GM11168 (cell line): ENCODE data around the gene ZBTB7B.

Experiments used
- in situ Hi-C: fragments of 300-500 bp; cut with MboI; formaldehyde crosslinking; loops from one replicate; pipeline ENCODE4 v1.12.0; 2022; ENCODE audit warnings: low sequenced_read_pairs; ENCODE audit not compliant: unreplicated experiment

The ZBTB7B gene

DNA sequence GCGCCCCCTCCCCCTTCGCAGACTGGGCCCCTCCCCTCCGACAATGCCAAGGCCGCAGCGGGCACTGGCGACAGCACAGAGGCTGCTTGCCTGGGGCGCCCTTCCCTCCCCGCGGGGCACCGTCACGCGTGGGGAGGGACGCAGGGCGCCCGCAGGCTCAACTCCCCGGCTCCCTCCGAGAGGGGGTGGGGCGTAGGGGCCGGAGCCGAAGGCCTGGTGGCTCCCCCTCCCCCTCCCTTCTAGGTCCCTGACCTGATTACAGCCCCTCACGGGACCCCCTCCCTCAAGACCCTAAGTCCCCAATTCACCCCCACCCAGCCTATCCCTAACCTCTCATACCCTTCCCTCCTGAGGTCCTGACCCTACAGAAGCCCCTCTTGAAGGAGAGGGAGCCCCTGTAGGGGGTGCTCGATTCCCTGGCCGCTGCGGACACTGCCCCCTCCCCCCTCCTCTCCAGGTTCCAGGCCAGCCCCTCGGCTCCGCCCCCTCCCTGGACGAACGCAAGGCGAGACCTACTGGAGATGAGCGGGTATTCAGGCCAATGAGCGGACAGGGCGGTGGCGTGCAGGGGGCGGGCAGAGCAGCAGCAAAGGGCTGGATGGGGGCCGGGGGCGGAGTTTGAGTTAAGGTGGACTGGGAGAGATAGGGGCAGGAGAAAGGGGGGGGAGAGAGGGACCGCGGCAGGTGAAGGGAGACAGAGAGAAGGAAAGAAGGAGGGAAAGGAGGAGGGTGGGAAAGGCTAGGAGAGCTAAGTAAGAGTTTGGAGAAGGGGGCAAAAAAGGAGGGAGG is 733 bp upstream of the ZBTB7B start:
- in situ Hi-C loops: no loop called here

DNA sequence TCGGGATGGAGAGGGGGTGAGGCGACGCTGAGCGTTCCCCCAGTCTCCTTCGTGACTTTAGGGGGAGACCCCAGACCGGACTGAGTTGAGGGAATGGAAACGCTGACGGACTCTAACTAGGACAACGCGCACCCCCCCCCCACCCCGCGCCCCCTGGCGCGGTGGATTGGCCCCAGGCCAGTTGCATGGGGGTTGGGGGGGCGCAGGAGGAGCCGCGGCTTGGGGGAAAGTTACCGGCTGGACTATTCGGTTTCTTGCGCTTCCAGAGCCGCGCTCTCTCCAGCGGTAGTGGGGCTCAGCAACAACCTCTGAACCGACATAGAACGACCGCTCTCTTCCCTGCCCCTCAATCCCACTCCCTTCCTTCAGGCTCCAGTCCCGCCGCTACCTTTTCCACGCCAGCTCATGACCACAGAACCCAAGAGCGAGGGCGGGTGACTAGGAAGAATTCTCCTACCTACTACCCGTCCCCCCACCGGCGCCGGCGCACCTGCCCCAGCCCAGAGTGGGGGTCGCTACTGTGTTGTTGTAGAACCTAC is 694 bp downstream of the ZBTB7B start:
- in situ Hi-C loops: no loop called here

DNA sequence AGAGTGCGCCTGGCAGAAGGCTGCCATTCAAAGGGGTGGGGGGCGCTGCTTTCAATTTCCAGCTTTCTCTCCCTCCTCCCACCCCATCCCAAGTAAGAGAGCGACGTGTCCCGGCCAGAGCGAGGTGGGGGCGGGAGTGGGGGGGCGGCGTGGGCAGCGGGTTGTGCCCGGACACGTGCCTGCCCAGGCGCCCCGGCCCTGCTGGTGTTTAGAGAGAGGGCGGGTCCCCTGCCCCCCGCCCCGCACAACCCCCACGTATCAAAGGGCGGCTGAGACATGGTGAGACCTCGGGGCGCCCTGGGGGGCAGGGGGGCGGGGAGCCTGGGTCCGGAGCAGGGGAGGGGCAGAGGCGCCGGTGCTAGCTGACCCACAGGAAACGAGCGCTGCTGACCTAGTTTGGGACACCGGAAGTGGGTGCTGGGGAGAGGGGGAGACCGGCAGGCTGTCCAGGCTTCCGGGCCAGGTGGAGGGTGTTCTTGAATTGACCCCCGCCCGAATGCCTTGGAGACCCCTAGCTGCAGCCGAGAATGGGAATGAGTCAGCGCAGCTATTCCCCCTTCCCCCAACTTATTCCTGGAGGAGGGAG is 1.3 kb downstream of the ZBTB7B start:
- in situ Hi-C loops: no loop called here

DNA sequence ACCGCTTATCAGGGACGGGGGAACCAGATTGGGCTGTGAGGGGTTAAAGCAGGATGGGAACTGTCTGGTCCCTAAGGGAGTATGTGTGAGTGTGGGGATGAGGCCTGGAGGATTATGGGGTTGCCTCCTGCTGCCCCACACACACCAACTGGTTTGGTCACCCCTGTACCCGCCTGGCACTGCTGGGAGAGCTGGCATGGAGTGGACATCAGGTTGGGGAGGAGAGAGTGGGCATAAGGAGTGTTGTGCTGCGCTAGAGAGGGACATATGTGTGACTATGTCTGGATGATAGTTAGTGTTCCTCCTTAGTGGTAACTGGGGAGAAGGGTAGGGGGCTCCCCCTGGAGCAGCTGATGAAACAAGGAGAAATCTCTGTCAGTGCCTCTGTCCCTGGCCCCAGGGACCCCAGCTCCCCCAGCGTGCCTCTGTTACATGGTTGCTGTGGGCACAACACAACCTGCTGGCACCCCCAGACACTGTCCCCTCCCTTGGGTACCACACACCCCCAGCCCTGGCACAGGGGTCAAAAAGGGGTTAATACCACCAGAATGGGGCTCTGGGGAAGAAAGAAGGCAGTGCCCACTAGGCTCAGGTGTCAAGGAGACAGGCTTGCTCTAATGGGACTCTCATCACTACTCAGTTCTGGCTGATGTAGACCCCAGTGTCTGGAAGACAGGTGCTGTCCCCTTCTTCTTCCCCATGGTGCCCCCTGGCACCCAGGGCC is 1.9 kb downstream of the ZBTB7B start:
- in situ Hi-C loops: no loop called here

DNA sequence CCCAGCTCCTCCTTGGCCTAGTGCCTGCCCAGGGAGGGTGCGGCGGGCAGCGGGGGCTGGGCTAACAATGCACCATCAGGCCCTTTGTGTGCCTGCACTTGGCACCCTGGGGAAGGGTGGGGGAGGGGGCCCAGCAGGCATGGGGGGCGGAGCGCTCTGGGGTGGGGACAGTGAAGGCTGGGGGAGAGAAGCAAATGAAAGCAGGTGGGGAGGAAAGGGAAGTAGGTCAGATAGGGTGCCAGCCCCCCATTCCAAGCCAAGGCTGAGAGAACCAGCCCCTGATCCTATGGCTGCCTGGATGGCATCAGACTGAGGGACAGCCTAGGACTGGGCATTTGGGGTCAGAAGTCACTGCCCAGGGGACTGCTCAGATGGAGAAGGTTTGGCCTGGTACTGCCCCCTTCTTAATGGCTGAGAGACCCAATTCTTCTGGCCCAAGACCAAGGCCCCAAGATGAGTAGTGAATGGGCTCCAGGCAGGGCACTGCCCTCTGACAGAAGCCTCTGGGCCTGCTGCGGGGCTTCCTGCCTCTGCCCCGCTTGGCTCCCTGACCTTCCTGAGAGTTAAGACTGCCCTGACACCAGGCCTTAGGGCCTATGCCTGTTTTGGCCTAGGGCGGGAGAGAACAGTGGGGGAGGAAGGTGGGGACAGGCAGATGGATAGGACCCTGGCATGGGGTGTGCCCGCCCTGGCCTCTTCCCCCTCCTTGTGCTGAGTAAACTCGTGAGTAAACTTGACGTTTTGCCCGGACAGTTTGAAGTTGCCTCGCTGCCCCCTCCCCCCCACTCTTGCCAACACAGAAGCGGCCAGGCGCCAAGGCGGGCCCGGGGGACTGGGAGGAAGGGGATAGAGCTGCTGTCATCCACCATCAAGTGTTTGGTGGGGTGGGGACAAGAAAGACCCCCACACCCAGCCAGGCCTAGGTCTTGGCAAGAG is 2.7 kb downstream of the ZBTB7B start:
- in situ Hi-C loops: no loop called here

DNA sequence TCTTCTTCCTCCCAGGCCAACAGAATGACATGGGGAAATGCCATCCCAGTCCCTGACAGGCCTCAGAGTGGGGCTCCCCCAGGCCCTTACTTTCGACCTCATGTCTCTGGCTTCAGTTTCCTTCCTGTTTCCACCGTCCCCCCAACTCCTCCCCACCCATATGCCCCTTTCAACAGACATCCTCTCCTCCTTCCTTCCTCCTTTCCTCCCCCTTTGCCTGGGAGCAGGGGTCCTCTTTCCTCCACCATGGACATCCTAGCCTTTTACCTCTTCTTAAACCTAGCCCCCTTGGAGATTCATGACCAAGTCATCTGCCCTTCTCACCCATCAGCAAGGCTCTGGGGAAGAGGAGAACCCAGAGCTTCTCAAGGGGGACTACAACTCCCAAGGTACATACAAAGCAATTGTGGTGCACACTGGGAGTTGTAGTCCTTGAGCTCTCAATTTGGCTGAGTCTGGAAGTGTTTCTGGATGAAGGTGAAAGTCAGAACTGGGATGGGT is 4.0 kb downstream of the ZBTB7B start:
- in situ Hi-C loops: no loop called here

DNA sequence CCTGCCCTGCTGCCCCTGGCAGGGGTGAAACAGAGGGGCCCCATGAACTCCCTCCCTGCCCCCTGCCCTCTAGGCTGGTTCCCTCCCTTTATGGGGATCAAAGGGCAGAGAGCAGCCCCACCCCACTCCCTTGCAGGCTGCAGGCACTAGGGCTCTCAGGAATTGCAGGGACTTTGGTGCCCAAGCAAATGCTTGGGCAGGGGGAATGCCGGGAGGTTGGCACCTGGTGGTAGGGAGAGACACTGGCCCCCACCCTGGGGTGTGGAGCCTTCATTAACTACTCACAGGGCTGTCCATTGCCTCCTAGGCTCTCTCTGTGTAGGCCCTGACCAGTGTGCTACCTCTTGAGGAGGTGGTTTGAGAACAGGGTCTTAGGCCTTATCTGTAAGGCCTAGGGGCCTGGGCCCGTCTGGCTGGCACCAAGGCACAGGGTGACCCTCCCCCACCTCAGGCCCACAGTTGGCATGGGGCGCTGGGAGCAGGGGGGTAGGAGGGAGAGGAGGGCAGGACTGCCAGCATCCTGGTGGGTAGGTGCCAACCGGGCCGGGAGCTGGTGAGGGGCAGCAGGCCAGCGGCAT is 4.7 kb downstream of the ZBTB7B start:
- in situ Hi-C loops: no loop called here

DNA sequence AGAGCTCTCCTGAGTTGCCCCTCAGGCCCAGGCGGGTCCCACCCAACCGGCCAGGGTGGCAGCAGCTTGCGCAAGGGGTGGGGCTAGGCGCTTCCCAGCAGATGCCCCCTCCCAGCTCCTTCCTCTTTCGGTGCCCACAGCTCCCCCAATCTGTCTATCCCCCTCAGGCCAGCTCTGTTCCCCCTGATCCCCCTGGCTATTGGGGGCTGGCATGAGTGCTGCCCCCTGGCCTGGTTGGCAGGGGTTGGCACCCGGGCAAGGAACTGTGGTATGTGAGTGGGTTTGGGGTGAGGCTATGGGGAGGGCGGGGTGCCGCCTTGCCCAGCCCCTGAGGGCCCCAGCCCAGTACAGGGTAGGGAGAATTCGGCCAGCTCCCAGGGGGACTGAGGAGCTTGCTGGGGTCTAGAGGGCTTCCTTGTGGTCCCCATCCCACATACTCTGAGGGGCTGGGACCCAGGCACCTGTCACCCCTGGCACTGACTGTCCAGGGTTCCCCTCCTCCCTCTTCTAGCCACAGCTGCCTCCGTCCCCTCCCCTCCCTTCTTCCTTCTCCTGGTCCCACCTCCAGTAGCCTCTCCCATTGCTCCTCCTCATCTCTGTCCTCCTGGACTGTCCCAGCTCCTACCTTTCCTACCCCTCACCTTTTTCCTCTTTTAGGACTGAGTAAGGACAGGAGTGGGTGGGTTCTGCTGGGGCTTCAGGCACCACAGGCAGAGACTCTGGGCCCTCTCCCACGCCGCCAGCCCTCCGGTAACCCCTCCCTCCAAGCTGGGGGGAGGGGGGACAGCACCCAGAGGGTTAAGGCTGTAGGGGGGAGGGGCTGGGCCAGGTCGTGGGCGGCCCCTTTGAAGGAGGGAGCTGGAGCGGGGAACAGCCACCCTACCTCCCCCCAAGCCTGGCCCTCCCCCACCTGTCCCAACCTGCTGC is 5.7 kb downstream of the ZBTB7B start:
- in situ Hi-C loops: no loop called here

DNA sequence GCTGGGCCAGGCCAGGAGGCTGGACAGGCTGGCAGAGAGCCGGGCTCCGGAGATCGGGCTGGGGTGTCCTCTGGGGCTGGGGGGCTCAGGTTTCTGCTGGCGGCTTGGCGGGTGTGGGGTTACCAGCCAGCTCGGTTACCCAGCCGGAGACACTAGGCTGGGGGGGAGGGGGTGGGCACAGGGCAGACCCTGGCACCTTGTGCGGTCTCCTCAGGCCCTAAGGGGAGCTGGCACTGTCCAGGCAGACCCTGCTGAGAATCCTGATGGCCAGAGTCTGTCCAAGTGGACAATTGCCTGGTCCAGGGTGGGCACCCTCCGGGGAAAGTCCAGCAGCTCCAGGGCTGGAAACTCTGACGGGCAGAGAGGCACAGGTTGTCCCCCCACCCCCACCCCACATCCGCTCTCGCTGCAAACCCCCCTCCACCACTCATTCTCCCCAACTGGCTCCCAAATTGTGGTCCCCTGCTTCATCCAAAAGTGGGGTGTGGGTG is 6.7 kb downstream of the ZBTB7B start:
- in situ Hi-C loops: no loop called here

DNA sequence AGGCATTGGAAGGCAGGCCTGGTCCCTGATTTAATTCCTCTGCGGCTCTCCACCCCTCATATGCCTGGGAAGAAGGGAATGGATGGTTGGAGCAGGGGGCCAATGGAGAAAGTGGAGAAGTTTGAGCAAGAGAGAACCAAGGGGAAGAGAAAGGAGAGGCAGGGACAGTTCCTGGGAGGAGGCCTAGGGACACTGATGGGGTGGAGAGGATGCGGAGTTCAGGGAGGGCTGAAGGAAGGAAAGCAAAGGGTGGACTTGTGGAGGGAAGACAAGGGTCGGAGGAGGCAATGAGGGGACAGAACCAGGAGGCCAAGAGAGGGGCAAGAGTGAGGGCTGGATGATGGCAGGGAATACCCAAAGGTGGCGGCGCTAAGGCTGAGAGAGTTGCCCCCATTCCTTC is 7.1 kb downstream of the ZBTB7B start:
- in situ Hi-C loops: no loop called here

DNA sequence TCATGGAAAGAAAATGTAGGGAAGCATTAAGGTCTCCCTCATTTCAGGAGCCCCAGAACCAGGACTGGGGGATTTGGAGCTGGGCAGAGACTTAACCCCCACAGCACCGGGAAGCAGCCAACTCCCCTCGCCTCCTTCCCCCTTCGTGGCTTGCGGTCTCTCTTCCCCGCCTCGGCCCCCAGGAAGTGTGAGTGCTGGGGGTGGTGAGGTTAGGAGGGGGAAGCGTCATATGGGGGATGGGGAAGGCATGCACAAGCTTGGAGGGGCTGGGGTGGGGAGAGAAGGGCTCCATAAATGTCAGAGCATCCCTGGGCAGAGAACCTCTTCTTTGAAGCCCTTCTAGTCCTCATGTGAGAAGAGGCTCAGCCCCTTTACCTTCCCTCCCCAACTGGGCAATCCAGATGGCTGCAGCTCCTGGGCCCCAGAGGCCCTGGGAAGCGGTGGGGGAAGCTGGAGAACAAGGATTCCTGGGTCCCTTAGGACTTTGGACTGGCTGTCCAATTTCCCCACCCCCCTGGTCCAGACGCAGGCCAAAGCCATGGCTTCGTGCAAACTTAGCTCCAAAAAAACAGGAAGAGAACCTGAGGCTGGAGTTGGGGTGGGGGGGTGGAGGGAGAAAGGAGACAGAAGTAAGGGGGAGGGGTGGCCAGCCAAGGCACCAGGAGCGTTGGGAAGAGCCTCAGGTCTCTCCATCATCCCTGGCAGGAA is 7.8 kb downstream of the ZBTB7B start:
- in situ Hi-C loops: no loop called here

DNA sequence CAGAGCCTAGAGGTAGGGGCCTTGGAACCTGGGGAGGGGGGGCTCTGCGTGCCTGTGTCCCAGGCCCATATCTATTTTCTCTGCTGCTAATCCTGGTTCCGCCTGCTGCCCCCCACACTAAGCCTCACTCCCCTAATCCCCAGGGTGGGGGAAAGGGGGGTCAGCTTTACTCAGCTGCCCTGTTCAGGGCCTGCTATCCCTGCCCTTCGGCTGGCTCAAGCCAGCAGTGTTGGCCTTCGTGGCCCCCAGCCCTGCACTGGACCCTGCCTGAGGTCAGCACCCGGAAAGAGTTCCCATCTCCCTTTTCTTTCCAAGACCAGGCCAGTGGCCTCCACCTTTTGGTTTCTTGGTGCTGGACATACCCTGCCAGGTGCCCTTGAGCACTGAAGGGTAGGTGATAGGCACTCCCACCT is 8.4 kb downstream of the ZBTB7B start:
- in situ Hi-C loops: no loop called here

DNA sequence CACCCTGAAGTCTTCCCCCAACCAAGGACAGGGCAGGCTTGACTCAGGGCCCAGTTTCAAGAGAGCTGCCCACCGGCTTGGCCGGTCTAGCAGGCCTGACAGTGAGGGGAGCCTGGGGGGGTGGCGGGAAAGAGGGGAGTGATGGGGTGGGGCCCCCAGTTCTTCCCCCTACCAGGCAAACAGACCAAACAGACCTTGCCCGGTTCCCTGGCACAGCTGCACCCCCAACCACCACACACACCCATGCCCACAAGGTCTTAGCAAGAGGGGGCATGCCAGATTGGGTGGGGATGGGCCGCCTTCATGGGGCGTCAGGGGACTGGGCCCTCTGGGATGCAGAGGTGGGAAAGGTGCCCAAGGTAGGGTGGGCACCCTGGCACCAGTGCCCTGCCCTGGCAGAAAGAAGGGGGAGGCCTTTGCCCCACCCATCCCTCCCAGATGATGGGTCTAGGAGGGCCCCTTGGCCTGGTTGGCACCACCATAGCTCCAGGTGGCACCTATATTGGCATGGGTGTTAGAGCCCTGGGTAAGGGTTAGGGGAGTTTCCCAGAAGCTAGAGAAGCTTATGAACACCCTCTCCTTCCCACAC is 8.9 kb downstream of the ZBTB7B start:
- in situ Hi-C loops: no loop called here

DNA sequence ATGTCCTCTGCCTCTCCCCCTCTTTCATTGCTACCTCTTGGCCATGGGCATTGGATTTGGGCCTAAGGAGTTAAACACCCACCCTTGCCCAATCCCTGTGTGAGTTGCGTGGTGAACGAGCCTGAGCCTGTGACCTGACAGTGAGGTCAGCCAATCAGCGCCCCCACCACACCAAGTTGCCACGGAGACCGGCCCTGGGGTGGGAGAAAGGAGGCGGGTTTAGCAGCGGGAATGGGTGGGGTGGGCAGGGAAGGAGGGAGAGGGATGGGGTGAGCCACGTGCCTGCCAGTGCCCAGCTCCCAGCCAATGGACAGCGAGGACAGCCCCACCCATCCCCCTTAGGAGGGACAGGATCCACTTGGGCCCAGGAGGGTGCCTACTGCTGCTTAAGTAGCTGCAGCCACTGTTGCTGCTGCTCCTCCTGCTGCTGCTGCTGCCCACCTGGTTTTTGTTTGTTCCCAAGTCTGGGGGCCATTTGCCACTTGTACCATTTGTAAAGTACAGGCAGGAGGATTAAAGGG is 9.5 kb downstream of the ZBTB7B start:
- in situ Hi-C loops: no loop called here

DNA sequence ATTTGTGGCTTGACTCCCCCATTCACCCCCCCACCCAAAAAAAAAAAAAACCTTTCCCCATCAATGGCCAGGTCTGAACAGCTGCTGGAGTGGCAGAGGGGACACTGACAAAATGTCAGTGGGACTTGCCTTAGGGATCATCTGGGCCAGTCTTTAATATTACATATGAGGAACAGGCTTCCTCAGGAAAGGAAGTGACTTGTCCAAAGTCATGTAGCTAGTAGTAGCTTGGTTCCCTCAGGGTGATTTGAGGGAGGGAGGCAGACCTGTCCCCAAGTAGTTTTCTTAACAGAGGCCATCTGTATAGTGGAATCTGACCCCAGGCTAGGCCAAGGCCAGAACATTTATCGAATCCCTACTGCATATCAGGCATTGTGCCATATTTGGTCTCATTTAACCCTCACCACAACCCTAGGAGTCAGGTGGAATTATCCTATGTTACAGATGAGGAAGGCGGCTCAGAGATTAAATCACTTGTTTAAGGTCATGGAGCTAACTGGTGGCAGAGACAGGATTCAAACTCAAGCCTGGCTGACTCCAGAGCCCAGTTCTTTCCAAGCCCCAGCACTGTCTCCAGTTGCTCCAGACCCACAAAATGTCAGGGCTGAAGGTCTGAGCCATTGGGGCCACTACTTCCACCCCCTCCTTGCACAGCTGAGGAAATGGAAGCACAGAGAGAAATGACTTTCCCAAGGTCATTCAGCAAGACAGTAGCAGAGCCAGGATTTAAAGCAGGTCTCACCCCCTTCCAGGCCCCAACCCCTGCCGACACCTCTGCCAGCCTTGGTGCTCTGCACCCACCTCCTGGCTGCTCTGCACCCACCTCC is 10.4 kb downstream of the ZBTB7B start:
- in situ Hi-C loops: no loop called here

DNA sequence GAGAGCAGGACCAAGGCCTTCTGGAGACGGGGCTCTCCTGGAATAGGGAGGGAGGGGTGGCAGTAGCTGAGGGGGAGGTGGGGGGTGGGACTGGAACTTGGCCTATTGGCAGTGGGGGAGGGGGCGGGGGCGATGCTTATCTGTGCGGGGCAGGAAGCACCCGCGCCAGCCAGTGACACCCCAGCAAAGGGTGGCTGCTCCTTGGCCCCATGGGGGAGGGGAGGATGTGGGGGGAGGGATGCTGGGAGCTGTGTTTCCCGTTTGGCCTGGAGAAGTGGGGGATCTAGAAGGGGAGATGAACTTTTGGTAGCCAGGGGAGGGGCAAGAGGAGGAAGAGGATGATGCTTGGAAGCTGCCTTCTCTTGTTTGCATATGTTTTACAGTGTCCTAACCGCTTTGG is 11.0 kb downstream of the ZBTB7B start:
- in situ Hi-C loops: no loop called here
